IgD-negative memory B cell (primary cell): Measurements from ENCODE around the gene CFAP77. TPM values are rescaled to one million over a fixed set of nuclear protein-coding genes. Genes with fewer than 3 reads are reported as not detected.

Experiments used
- H3K27ac Mint-ChIP-seq, 3 donors: one replicate each; pipeline ENCODE4 v1.8.0; 2020 to 2022; ENCODE audit warnings: mild to moderate bottlenecking in 3 of 3, mixed read lengths in 3 of 3, moderate library complexity in 1 of 3
- H3K27me3 Mint-ChIP-seq: one replicate; pipeline ENCODE4 v1.8.0; 2021; ENCODE audit warnings: mixed read lengths
- H3K36me3 Mint-ChIP-seq: one replicate; pipeline ENCODE4 v1.8.0; 2020; ENCODE audit warnings: mild to moderate bottlenecking, mixed read lengths
- H3K4me1 Mint-ChIP-seq, 3 donors: one replicate each; pipeline ENCODE4 v1.8.0; 2020 to 2022; ENCODE audit warnings: mixed read lengths in 3 of 3, mild to moderate bottlenecking in 1 of 3
- H3K4me3 Mint-ChIP-seq, 4 donors: one replicate each; pipeline ENCODE4 v1.8.0; 2020 to 2022; ENCODE audit warnings: mild to moderate bottlenecking in 4 of 4, mixed read lengths in 4 of 4, moderate library complexity in 3 of 4
- H3K9me3 Mint-ChIP-seq, 3 donors: one replicate each; pipeline ENCODE4 v1.8.0; 2020 to 2021; ENCODE audit warnings: mixed read lengths in 3 of 3, mild to moderate bottlenecking in 1 of 3
- polyA plus RNA-seq: library from polyadenylated mRNA; unstranded; fragments of 300-500 nt; fragmentation: Illumina TruSeq; gene quantifications from one replicate; pipeline ENCODE4 v1.2.3, GENCODE V29; 2021

Gene CFAP77
- polyA plus RNA-seq, 1 donor from 2014 or later, result not detected

DNA sequence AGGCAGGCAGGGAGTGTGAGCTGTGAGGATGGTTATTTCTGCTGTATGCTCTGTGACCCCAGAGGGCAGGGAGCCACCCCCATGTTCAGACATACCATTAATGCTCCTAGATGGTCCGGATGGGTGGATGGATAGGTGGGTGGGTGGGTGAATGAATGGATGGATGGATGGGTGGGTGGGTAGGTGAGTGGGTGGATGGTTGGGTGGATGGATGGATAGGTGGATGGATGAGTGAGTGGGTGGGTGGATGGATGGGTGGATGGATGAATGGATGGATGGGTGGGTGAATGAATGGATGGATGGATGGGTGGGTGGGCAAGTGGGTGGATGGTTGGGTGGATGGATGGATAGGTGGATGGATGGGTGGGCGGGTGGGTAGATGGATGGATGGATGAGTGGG lies 109.0 kb downstream of the CFAP77 start:
- peaks cover 4% of the 10 kb centered on the region for H3K27me3 Mint-ChIP-seq
- H3K4me1 Mint-ChIP-seq, result peaks cover 0 to 1% (median 0%) of the 10 kb centered on the region in 3 donors
- H3K9me3 Mint-ChIP-seq, result no peaks in the 10 kb centered on the region
- H3K27ac Mint-ChIP-seq, result no peak overlapping the region
- no peaks in the 10 kb centered on the region for H3K36me3 Mint-ChIP-seq
- no peak overlapping the region for H3K4me3 Mint-ChIP-seq

DNA sequence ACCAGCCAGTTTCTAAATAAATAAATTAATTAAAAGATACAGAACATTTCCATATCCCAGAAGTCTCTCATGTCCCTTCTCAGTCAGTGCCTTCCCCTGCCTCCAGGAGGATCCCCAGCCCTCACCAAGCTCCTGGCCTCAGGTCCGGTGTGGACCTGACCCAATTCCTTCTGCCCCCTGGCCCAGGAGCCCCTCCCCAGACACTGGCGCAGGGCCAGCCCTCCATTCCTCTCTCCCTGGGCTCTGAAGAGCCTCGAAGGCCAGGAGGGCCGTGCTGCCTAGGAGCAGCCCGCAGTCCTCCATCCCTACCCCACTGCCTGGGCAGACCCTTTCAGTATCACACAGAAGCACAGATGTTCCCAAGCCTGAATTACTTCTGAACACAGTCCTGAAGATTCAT lies 110.6 kb downstream of the CFAP77 start:
- Mint-ChIP-seq H3K4me3 (no peak overlapping the region), H3K27ac (peak overlapping the region in 1 of 3 donors; percentile 46), H3K27me3 (peaks cover 6% of the 10 kb centered on the region), H3K9me3 (no peaks in the 10 kb centered on the region), H3K36me3 (no peaks in the 10 kb centered on the region), H3K4me1 (peaks cover 0 to 1% (median 0%) of the 10 kb centered on the region in 3 donors)

- Mint-ChIP-seq H3K4me3 (no peak overlapping the region), H3K4me1 (peaks cover 0 to 1% (median 0%) of the 10 kb centered on the region in 3 donors), H3K27me3 (peaks cover 5% of the 10 kb centered on the region), H3K9me3 (no peaks in the 10 kb centered on the region), H3K27ac (no peak overlapping the region), H3K36me3 (no peaks in the 10 kb centered on the region)
Observed at GRCh38 chr9:132525308-132526023, 115.5 kb downstream of the CFAP77 start.

DNA sequence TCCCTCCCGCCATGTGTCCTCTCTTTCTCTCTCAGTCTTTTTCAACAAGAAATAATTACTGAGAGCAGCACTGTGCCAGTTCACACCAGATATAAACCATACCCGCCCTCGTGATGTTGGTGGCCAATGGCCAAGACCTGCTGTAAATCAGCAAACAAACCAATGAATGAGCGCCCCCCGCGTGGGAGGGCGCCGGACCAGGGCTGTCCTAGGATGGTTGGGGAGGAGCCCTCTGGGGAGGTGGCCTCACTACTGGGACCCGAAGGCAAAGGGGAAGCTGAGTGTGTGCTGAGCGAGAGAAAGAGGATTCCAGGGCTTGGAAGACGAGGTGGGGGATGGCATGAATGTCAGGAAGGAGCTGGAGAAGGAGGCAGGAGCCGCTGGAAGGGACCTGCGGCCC lies 121.2 kb downstream of the CFAP77 start:
- H3K27me3 Mint-ChIP-seq, result peaks cover 8% of the 10 kb centered on the region
- H3K4me3 Mint-ChIP-seq, result peak overlapping the region in 2 of 4 donors; percentile 47 to 50
- H3K36me3 Mint-ChIP-seq, result no peaks in the 10 kb centered on the region
- H3K9me3 Mint-ChIP-seq, result peaks cover 0 to 5% (median 0%) of the 10 kb centered on the region in 3 donors
- no peak overlapping the region for H3K27ac Mint-ChIP-seq
- no peaks in the 10 kb centered on the region for H3K4me1 Mint-ChIP-seq

GRCh38 chr9:132531710-132532570 lies 121.9 kb downstream of the CFAP77 start:
- H3K4me3 Mint-ChIP-seq, result no peak overlapping the region
- H3K27ac Mint-ChIP-seq, result no peak overlapping the region

GRCh38 chr9:132534832-132535231 lies 124.8 kb downstream of the CFAP77 start:
- Mint-ChIP-seq H3K36me3 (no peaks in the 10 kb centered on the region), H3K27ac (no peak overlapping the region), H3K4me3 (no peak overlapping the region), H3K27me3 (peaks cover 12% of the 10 kb centered on the region), H3K9me3 (peaks cover 0 to 11% (median 3%) of the 10 kb centered on the region in 3 donors), H3K4me1 (no peaks in the 10 kb centered on the region)

More at GRCh38 chr9:132531710-132532570, 121.9 kb downstream of the CFAP77 start:
- Mint-ChIP-seq H3K36me3 (no peaks in the 10 kb centered on the region), H3K27me3 (peaks cover 12% of the 10 kb centered on the region), H3K4me1 (no peaks in the 10 kb centered on the region), H3K9me3 (peaks cover 0 to 9% (median 2%) of the 10 kb centered on the region in 3 donors)

DNA sequence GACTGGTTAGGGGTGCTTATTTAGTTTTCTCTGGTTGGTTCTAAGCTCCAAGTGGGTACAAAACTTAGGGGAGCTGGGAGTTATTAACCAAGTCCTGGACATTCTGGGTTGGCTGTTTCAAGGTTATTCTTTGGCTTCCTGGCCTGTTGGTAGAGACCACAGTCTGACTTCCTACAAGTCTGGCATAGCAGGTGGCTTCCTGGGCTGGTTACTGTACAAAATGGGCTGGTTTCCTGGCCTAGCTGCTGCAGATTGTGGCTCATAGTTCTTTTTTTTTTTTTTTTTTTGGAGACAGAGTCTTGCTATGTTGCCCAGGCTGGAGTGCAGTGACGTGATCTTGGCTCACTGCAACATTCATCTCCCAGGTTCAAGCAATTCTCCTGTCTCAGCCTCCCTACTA lies 126.1 kb downstream of the CFAP77 start:
- Mint-ChIP-seq H3K4me1 (no peaks in the 10 kb centered on the region), H3K27me3 (peaks cover 5% of the 10 kb centered on the region), H3K36me3 (no peaks in the 10 kb centered on the region), H3K27ac (no peak overlapping the region), H3K4me3 (no peak overlapping the region), H3K9me3 (peaks cover 0 to 11% (median 3%) of the 10 kb centered on the region in 3 donors)

- Mint-ChIP-seq H3K4me1 (no peaks in the 10 kb centered on the region), H3K27me3 (peaks cover 4% of the 10 kb centered on the region), H3K36me3 (no peaks in the 10 kb centered on the region), H3K9me3 (peaks cover 0 to 11% (median 3%) of the 10 kb centered on the region in 3 donors), H3K27ac (no peak overlapping the region), H3K4me3 (no peak overlapping the region)
Observed at GRCh38 chr9:132537352-132537751, 127.3 kb downstream of the CFAP77 start.

GRCh38 chr9:132538071-132538470 lies 128.1 kb downstream of the CFAP77 start:
- Mint-ChIP-seq H3K36me3 (no peaks in the 10 kb centered on the region), H3K4me3 (no peak overlapping the region), H3K9me3 (peaks cover 0 to 11% (median 3%) of the 10 kb centered on the region in 3 donors), H3K27ac (no peak overlapping the region), H3K4me1 (no peaks in the 10 kb centered on the region), H3K27me3 (peaks cover 4% of the 10 kb centered on the region)

DNA sequence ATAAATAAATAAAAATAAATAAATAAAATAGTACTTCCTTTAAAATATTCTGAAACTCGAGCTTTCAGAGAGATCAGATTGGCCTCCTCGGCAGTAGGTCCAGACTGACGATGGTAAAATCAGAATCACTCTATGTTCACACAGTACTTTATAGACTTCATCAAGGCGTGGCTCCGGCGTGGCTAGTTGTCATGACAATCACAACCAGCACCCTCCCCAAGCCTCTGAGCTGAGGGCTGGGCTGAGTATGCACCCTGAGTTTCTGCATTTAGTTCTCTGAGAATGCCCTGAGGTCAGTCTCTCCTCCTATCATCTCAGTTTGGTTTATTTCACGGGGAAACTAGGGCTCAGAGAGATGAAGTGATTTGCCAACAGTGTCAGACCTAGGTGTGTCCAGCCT lies 129.1 kb downstream of the CFAP77 start:
- H3K9me3 Mint-ChIP-seq, result peaks cover 0 to 11% (median 3%) of the 10 kb centered on the region in 3 donors
- peaks cover 5% of the 10 kb centered on the region for H3K27me3 Mint-ChIP-seq
- no peaks in the 10 kb centered on the region for H3K36me3 Mint-ChIP-seq

DNA sequence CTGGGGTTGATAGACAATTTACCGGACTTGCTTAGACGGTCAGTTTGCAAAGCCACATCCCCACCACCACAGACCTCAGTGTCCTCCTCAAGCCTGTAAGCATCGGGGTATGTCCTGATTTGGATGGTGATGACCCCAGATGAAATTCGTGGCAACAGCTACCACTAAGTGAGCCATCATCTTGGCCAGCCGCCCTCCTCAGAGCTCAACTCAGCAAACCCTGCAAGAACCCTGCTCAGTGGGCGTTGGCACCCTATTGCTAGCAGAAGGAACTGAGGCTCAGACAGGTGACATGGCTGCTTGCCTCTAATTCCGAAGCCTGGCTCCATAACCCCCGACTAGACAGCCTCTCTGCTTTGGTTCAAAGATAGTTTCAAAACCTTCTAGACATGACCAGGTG lies 131.0 kb downstream of the CFAP77 start:
- H3K4me1 Mint-ChIP-seq, result peaks cover 0 to 2% (median 0%) of the 10 kb centered on the region in 3 donors
- H3K27ac Mint-ChIP-seq, result no peak overlapping the region
- H3K4me3 Mint-ChIP-seq, result no peak overlapping the region
- no peaks in the 10 kb centered on the region for H3K36me3 Mint-ChIP-seq
- peaks cover 15% of the 10 kb centered on the region for H3K27me3 Mint-ChIP-seq
- H3K9me3 Mint-ChIP-seq, result peaks cover 0 to 5% (median 3%) of the 10 kb centered on the region in 3 donors

More for the DNA sequence above, 129.1 kb downstream of the CFAP77 start:
- Mint-ChIP-seq H3K4me3 (no peak overlapping the region), H3K27ac (no peak overlapping the region), H3K4me1 (no peaks in the 10 kb centered on the region)

- Mint-ChIP-seq H3K4me3 (no peak overlapping the region), H3K27ac (no peak overlapping the region), H3K9me3 (no peaks in the 10 kb centered on the region), H3K4me1 (peaks cover 0 to 2% (median 2%) of the 10 kb centered on the region in 3 donors), H3K27me3 (peaks cover 15% of the 10 kb centered on the region), H3K36me3 (no peaks in the 10 kb centered on the region)
Observed at GRCh38 chr9:132541870-132542830, 132.1 kb downstream of the CFAP77 start.

- H3K36me3 Mint-ChIP-seq, result no peaks in the 10 kb centered on the region
- no peak overlapping the region for H3K4me3 Mint-ChIP-seq
- peaks cover 0 to 9% (median 2%) of the 10 kb centered on the region in 3 donors for H3K4me1 Mint-ChIP-seq
- no peaks in the 10 kb centered on the region for H3K9me3 Mint-ChIP-seq
- peaks cover 20% of the 10 kb centered on the region for H3K27me3 Mint-ChIP-seq
- H3K27ac Mint-ChIP-seq, result no peak overlapping the region
Observed at GRCh38 chr9:132543251-132543650, 133.2 kb downstream of the CFAP77 start.

DNA sequence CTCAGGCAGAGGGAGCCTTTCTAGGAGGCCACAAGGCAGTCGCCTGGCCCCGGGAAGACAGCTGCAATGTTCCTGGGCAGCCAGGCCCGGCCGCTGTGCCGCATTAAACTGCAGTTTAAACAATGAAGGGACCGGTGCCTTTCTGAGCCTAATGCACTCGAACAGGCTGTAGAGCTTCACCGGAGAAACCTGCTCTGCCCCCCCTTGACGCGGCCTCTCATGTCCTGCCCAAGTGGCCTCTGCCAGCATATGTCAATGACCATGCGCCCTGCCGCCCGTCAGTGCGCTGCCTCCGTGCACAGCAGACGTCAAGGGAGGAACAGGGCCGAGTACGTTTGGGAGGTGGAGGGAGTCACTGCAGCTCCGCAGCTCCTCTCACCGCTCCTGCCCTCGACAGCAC lies 133.9 kb downstream of the CFAP77 start:
- Mint-ChIP-seq H3K36me3 (no peaks in the 10 kb centered on the region), H3K9me3 (no peaks in the 10 kb centered on the region), H3K27me3 (peaks cover 20% of the 10 kb centered on the region), H3K27ac (no peak overlapping the region), H3K4me1 (peaks cover 0 to 9% (median 2%) of the 10 kb centered on the region in 3 donors), H3K4me3 (no peak overlapping the region)
